ENCODE measurements around the gene STIMATE. TPM values are rescaled to one million over a fixed set of nuclear protein-coding genes. Genes with fewer than 3 reads are reported as not detected.
A peak's percentile ranks its signal among the peaks of the same experiment; 100 is the strongest.

STIMATE gene
- total RNA-seq (2014; rRNA removed; shearing (Covaris generic)) (8.1 and 18.1 TPM in 2 replicates), total RNA-seq (2022) (19.0 and 24.6 TPM in 2 replicates), Bru-seq, nascent RNA (percentile 60 among the genes with signal in this experiment), BruChase-seq, experiment 1, labeled RNA remaining after a 6-hour chase (percentile 85 among the genes with signal in this experiment), BruChase-seq, experiment 2, labeled RNA remaining after a 2-hour chase (percentile 86 among the genes with signal in this experiment)
- long read RNA-seq, full-length matches to known transcripts, result 28 of 37 reads
- long read RNA-seq, partial matches to known transcripts, result 1 of 37 reads
- long read RNA-seq, other reads (novel, unspliced or antisense), result 8 of 37 reads

GRCh38 chr3:52897130-52898122 lies at the start of gene STIMATE:
Gene STIMATE (minus strand): TSS chr3:52897548. CDS start chr3:52897450, 98 bp downstream.
- Histone ChIP-seq H3K9me3 (ENCODE audit: low read length) (no peaks in the 10 kb centered on the region), H3K79me2 (ENCODE audit: insufficient read depth, low read depth, low read length) (peaks cover 5% of the 10 kb centered on the region; the same call in 1 of the 2 replicates), H3K4me3 (ENCODE audit: low read depth, low read length, poor library complexity, severe bottlenecking) (peak within 1 kb of the TSS; percentile 89), H2AFZ (ENCODE audit: low read length) (peak within 1 kb of the TSS; percentile 87), H3K9me2 (ENCODE audit: insufficient read depth, low read length) (no peaks in the 10 kb centered on the region), H3K4me1 (ENCODE audit: insufficient read depth, low read length, poor library complexity, severe bottlenecking) (peaks cover 19% of the 10 kb centered on the region), H3K4me2 (ENCODE audit: low read length) (peak within 1 kb of the TSS; percentile 99), H4K20me1 (ENCODE audit: insufficient read depth, low read length) (0 out of 2 replicates have a peak, but pooled peaks cover 9% of the 10 kb centered on the region), H3K36me3 (ENCODE audit: insufficient read depth, low read length) (peaks cover 5% of the 10 kb centered on the region; the same call in 1 of the 2 replicates), H3K27ac (ENCODE audit: low read depth, low read length, poor library complexity, severe bottlenecking) (no peak within 1 kb of the TSS)
- TF ChIP-seq EZH2phosphoT487 (IDR thresholded peaks at IDR 0.05; ENCODE audit: borderline replicate concordance, low read depth, low read length) (no peak), CTCF (conservative IDR thresholded peaks at IDR 0.05; ENCODE audit: low read length) (no peak)
- intact Hi-C loops (cut with micrococcal nuclease; ENCODE audit: unreplicated experiment), result no loop called here
- no TSS peak for BruUV-seq (replicated peaks)
- CTCF ChIA-PET (ENCODE audit: unreplicated experiment), result no interaction called here
- POLR2A ChIA-PET, result interaction anchor here (0.5 to 1.8 kb wide), 5 partner anchors 14 to 177 kb away, joined by 3 to 4 read pairs (median 4); no protein-coding TSS in a partner anchor
- DNase-seq (ENCODE audit: low spot score), result peak; percentile 90

GRCh38 chr3:52939600-52939999 lies 42.3 kb upstream of the STIMATE start:
- H3K36me3 ChIP-seq (ENCODE audit: insufficient read depth, low read length), result no peaks in the 10 kb centered on the region
- H3K4me1 ChIP-seq (ENCODE audit: insufficient read depth, low read length, poor library complexity, severe bottlenecking), result no peaks in the 10 kb centered on the region
- H3K4me3 ChIP-seq (ENCODE audit: low read depth, low read length, poor library complexity, severe bottlenecking), result no peak overlapping the region
- no peaks in the 10 kb centered on the region for H3K9me3 ChIP-seq (ENCODE audit: low read length)
- no peaks in the 10 kb centered on the region for H4K20me1 ChIP-seq (ENCODE audit: insufficient read depth, low read length)
- TF ChIP-seq CTCF (conservative IDR thresholded peaks at IDR 0.05; ENCODE audit: low read length) (no peak), EZH2phosphoT487 (IDR thresholded peaks at IDR 0.05; ENCODE audit: borderline replicate concordance, low read depth, low read length) (no peak)
- no peak overlapping the region for H2AFZ ChIP-seq (ENCODE audit: low read length)
- CTCF ChIA-PET (ENCODE audit: unreplicated experiment), result no interaction called here
- intact Hi-C loops (cut with micrococcal nuclease; ENCODE audit: unreplicated experiment), result loop anchor here (10.0 kb wide), 1 partner anchor 105 kb away; the partner anchor contains the start of gene SFMBT1
- no peaks in the 10 kb centered on the region for H3K9me2 ChIP-seq (ENCODE audit: insufficient read depth, low read length)
- H3K4me2 ChIP-seq (ENCODE audit: low read length), result no peak overlapping the region
- POLR2A ChIA-PET, result interaction anchor here (1.6 kb wide), 1 partner anchor 25 kb away, joined by 4 read pairs; no protein-coding TSS in a partner anchor
- no peaks in the 10 kb centered on the region for H3K79me2 ChIP-seq (ENCODE audit: insufficient read depth, low read depth, low read length)
- DNase-seq (ENCODE audit: low spot score), result no peak
- no TSS peak for BruUV-seq (replicated peaks)
- H3K27ac ChIP-seq (ENCODE audit: low read depth, low read length, poor library complexity, severe bottlenecking), result no peak overlapping the region

Data from OCI-LY7 (cell line).